Activated gamma-delta T cell treated with anti-CD3 and anti-CD28 coated beads, Interleukin-2, amount 50 U/mL, for 16 hours (primary cell): ENCODE results near the gene PGAM2.

Experiments used
- DNase-seq: peaks from one replicate; pipeline ENCODE4 v3.0.0-alpha.2; 2020; ENCODE audit warnings: low read depth

PGAM2 gene

DNA sequence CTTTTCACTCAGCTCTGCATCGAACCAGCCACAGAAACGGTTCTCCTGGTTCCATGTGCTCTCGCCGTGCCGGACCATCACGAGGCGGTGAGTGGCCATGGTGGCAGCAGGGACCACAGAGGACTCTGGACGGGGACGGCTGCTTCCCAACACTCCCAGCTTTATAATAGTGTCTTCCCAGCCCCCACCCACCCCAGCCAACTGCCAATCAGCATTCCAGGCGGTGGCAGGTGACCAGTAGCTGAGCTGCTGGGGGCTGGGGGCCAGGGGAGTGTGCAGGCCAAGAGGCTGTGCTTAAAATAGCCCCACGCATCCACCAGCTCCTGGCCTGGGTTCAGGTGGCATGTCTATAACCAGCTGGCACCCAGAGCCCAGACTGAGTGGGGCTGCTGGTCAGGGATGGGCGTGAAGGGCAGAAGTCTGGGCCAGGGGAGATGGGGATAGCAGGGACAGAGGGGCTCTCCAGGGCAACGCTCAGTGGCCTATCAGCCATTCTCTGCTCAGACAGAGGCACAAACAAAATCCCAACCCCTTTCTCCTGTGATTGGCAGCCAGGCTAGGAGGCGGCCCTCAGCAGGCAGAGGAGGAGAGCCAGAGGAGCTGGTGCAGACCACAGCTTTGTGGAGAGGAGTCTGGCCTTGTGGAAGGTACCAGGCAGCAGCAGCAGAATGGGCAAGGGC is at the start of gene PGAM2:
TSS of gene PGAM2 (minus strand) at position 137 of the 680 bp plus-strand sequence. CDS start at position 99, 38 bp downstream.
- no peak for DNase-seq

DNA sequence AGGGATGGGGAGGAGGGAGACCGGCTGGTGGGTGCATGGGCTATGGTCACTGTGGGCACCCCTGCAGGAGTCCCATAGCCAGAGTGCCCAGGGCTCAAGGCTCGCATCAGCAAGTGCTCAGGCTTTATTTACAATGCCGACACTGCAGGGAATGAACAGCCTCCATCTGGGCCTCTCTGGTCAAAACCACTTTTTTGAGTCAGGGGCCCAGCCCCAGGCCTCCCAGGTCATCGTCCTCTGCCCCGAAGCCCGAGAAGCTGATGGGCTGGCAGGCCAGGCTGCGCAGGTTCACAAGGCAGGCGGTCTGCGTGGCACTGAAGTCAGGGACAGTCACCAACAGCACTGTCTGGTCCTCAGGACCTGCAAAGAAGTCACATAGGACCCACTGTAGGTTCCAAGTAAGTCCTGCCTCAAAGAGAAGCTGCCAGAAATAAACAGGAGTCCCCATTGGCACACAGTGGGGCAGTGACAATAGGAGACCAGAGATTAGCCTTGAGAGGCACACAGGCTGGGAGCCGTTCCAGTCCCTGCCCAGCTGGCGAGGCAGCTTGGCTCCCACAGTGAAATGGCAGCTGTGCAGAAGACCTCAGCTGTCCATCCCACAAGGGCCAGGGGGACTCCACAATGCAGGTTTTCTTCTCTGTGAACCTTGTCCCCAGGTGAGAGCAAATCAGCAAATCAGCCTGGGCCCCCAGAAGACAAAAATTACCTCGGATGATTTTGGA is 49.4 kb upstream of the PGAM2 start:
- DNase-seq: no peak

DNA sequence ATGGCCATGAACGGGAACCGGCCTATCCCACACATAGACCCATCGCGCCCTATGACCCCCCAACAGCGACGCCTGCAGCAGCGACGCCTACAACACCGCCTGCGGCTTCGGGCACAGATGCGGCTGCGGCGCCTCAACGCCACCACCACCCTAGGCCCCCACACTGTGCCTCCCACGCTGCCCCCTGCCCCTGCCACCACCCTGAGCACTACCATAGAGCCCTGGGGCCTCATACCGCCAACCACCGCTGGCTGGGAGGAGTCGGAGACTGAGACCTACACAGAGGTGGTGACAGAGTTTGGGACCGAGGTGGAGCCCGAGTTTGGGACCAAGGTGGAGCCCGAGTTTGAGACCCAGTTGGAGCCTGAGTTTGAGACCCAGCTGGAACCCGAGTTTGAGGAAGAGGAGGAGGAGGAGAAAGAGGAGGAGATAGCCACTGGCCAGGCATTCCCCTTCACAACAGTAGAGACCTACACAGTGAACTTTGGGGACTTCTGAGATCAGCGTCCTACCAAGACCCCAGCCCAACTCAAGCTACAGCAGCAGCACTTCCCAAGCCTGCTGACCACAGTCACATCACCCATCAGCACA is 48.5 kb upstream of the PGAM2 start:
- DNase-seq: no peak

GRCh38 chr7:44112997-44113763 is 47.8 kb upstream of the PGAM2 start:
- no peak for DNase-seq

DNA sequence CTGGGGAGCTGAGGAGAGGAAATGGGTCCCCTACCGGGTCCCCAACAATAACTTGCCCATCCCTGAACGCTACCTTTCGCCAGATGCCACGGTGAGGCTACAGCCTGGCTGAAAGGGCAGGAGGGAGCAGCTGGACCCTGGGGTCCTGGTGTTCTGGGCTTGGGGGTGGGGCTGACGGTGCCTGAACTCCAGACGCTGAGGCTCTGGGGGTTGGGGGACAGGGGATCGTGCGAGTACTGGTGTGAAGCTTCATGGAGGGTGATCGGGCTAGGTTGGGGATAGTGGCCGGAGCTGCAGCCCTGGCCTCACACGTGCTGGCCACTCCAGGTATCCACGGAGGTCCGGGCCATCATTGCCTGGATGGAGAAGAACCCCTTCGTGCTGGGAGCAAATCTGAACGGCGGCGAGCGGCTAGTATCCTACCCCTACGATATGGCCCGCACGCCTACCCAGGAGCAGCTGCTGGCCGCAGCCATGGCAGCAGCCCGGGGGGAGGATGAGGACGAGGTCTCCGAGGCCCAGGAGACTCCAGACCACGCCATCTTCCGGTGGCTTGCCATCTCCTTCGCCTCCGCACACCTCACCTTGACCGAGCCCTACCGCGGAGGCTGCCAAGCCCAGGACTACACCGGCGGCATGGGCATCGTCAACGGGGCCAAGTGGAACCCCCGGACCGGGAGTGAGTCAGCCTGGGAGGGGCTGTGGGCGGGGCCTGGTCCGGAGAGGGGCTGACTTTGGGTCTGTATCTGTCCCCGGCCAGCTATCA is 47.0 kb upstream of the PGAM2 start:
- no peak for DNase-seq

DNA sequence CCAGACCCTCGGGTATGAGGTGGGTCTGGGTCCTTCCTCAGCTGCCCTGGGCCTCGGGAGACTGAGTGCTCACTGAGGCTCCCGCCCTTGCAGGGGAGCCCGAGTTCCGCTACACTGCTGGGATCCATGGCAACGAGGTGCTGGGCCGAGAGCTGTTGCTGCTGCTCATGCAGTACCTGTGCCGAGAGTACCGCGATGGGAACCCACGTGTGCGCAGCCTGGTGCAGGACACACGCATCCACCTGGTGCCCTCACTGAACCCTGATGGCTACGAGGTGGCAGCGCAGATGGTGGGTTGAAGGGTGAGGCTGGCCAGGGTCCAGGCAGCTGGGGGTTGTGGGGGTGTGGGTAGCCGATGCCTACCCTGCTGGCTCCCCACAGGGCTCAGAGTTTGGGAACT is 46.4 kb upstream of the PGAM2 start:
- DNase-seq: no peak

DNA sequence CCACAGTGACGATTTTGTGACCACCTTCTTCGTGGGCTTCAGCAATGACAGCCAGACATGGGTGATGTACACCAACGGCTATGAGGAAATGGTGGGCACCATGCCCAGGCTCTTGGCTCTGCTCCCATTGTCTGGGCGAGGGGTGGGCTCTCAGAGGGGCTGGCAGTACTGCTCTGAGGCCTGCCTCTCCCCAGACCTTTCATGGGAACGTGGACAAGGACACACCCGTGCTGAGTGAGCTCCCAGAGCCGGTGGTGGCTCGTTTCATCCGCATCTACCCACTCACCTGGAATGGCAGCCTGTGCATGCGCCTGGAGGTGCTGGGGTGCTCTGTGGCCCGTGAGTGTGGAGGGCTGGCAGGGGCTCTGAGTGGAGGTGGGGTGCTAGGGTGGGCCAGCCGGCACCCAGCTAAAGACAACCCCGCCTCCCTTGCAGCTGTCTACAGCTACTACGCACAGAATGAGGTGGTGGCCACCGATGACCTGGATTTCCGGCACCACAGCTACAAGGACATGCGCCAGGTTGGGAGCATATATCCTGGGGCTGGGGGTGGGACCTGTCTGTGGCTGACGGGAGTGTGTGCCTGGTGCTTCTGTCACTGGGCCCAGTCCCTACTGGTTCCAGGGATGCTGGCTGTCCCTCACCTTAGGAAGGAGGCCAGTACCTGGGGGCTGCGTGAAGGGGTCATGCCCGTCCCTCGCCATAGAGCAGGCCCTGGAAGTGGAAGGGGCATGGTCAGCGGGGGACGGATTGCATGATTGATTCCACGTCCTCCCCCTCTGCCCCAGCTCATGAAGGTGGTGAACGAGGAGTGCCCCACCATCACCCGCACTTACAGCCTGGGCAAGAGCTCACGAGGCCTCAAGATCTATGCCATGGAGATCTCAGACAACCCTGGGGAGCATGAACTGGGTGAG is 45.6 kb upstream of the PGAM2 start:
- DNase-seq: no peak

- DNase-seq: no peak
These were observed 44.6 kb upstream of the PGAM2 start for GRCh38 chr7:44109991-44110390.

DNA sequence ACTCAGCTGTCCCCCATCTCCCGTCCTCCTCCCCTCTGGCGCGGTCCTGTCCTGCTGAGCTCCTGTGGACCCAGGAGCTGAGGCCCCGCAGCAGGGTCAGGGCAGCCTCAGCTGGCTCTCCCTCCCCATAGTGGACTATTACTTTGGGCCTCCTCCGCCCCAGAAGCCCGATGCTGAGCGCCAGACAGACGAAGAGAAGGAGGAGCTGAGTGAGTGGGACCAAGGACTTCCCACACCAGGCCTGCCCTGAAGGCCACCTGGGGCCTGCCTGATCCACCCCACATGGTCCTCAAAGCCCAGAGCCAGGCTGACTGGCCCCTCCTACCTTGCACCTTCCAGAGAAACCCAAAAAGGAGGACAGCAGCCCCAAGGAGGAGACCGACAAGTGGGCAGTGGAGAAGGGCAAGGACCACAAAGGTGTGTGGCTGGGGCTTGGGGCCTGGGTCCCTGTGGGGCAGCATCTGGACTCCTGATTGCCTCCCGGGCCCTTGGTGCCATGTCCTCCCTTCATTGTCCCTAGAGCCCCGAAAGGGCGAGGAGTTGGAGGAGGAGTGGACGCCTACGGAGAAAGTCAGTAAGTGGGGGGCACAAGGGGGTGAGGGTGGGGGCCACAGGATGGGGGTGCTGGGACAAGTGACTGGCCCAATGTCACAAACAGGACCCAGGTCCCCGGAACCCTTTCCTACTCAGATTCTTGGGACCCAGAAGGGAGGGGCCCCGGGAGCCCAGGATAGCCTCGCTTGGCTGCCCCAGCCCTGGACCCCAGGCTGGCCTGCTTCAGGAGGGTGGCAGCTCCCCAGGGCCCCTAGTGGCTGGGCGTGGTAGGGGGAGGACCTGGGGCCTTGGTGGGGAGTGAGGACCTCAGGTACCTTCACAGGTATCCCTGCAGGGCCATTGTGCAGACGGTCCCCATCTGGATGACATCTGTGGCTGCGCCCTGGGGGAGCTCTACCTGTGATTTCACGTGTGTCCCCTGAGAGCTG is 43.7 kb upstream of the PGAM2 start:
- no peak for DNase-seq

DNA sequence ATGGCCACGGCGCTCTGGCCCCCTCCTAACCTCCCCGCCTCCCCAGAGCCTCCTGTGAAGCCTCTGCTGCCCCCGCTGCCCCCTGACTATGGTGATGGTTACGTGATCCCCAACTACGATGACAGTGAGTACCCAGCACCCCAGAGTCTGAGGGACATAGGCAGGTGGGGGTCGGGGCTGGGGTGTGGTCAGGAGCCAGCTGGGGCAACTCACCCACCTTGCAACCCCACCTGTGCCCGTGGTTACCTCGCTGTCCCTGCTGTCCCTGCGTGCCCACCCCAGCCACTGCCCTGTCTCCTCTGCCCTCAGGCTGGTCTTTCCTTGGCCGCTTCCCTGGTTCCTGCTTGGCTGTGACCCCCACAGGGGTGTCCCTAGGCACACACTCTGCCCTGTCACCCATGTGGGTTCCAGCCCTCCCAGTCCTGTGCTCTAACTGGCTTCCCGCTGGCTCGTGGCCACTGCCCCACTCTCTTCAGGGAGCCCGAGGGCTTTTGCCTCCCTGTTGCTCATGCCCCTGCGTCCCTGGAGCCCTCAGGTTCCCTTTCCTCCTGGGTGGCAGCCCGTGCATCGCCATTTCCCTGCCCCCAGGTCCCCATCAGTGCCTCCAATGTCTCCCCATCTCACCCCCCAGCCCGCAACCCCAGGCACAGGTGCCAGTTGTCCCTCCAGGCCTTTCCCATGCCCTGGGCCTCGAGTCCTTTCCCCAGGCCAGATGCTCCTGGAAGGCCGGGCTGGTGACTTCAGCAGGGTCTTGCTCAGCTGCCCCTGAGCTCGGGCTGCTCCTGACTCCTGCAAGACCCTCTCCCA is 42.8 kb upstream of the PGAM2 start:
- no peak for DNase-seq

GRCh38 chr7:44107116-44107960 is 42.0 kb upstream of the PGAM2 start:
- DNase-seq: no peak

GRCh38 chr7:44106311-44107065 is 41.1 kb upstream of the PGAM2 start:
- DNase-seq: no peak

DNA sequence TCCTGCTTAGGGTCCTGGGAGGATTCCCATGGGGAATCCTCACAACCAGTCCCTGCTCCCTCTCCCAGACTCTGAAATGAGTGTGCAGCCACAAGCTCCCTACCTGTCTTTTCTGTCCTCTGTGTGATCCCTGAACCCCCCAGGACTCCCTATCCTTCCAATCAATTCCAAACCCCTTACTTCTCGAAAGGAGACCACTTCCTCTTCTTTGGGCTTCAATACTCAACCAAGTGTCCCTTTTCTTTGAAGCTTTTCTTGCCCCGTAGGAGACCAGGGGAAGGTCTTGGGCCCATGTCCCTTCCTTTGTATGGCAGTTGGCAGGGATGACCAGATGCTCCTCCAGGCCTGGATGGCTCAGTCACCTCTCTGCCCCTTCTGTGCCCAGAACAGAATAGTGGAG is 40.5 kb upstream of the PGAM2 start:
- no peak for DNase-seq

DNA sequence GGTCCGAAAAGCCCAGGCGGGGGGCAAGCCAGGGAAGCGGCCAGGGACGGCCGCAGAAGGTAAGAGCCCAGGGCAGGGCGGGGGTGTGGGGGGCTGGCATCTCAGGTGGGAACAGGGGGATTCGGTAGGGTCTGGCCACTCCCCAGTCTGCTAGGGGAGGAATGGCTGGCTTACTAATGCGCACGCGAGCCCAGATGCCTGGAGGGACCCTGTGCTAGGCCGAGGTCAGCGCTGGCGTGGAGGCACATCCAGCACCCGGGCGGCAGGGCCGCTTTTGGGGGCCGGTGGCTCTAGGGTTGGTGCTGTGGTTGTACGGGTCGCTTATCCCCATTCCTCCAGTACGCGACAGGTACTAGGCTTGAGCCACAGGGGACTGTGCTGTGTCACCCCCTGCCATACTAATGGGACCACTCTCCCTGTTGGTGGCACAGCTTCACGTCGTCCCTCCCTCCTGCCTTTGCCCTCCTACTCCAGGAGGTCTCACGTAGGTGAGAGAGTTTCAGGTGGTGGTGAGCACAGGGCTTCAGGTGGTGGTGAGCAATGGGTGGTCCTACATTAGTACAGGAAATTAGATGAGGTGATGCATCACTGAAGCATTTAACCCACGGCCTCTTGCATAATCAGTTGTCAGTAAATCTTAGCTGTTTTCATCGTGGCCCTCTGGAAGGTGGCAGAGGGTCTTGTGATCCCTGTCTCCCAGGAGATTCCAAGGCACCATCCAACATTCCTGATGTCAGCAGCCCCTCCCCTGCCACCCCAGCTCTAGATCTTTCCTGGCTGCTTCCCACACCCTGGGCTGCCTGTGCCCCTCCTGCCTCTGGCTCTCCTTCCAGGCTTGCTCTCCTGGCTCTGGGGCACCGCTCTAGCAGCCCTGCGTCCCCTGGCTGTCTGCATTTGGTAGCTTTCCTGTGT is 39.7 kb upstream of the PGAM2 start:
- DNase-seq: no peak

DNA sequence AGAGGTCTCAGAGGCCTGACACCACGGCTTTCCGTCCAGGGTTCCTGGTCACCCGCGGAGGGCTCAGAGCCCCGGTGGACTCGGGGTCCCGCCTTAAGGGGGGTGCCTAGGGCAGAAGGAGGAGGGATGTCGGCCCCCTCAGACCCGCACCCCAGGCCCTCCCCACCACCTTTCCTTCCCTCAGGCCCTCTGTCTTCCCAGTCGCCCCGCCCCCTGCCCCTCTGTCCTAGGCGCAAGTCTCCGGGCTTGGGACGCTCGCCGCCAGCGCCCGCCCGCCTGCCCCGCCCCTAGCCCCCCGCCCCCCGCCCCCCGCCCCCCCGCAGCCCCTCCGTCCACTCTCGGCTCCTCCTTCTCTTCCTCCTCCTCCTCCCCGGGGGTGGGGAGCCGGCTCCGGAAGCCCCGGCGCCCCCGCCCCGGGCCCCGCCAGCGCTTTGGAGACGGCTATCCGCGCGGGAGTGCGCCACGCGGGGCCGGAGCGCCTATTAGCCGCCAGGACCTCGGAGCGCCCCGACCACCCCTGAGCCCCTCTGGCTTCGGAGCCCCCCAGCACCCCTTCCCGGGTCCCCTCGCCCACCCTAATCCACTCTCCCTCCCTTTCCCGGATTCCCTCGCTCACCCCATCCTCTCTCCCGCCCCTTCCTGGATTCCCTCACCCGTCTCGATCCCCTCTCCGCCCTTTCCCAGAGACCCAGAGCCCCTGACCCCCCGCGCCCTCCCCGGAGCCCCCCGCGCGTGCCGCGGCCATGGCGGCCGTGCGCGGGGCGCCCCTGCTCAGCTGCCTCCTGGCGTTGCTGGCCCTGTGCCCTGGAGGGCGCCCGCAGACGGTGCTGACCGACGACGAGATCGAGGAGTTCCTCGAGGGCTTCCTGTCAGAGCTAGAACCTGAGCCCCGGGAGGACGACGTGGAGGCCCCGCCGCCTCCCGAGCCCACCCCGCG is 38.8 kb upstream of the PGAM2 start, which contains the start of gene AEBP1:
TSS of gene AEBP1 (plus strand) at position 423 of the 937 bp plus-strand sequence. CDS start at position 744, 321 bp downstream.
- DNase-seq: no peak
